ENCODE data around the gene STAT1.
A peak's percentile ranks its signal among the peaks of the same experiment; 100 is the strongest.
"Not testable (repeated sequence)": the region's sequence is repeated elsewhere in the genome, so short reads cannot be mapped to it uniquely, and the experiment has no call there.

STAT1 gene

GRCh38 chr2:190964170-190964795 lies 49.7 kb downstream of the STAT1 start:
- no peak for DNase-seq (ENCODE audit: low spot score)
- TF ChIP-seq CTCF (IDR thresholded peaks at IDR 0.05): no peak
- Histone ChIP-seq H3K27ac (no peak overlapping the region), H3K4me3 (no peak overlapping the region)

GRCh38 chr2:190963088-190963487 lies 50.9 kb downstream of the STAT1 start:
- no peak for TF ChIP-seq CTCF (IDR thresholded peaks at IDR 0.05)
- Histone ChIP-seq H3K4me3 (no peak overlapping the region), H3K27ac (no peak overlapping the region)
- DNase-seq (ENCODE audit: low spot score): no peak

- no peak for DNase-seq (ENCODE audit: low spot score)
- Histone ChIP-seq H3K27ac (peak overlapping the region in 1 of 2 donors; percentile 47), H3K4me3 (no peak overlapping the region)
- TF ChIP-seq CTCF (IDR thresholded peaks at IDR 0.05): no peak
These were observed 52.0 kb downstream of the STAT1 start for GRCh38 chr2:190961918-190962487.

- not testable (repeated sequence) for DNase-seq (ENCODE audit: low spot score); H3K4me3 ChIP-seq; H3K27ac ChIP-seq
These were observed 52.9 kb downstream of the STAT1 start for GRCh38 chr2:190961117-190961516.

- no peak for TF ChIP-seq CTCF (IDR thresholded peaks at IDR 0.05)
These were observed 53.8 kb downstream of the STAT1 start for GRCh38 chr2:190959911-190960788.

GRCh38 chr2:190953257-190953656 lies 60.7 kb downstream of the STAT1 start:
- no peak for TF ChIP-seq CTCF (IDR thresholded peaks at IDR 0.05)
- H3K4me3 ChIP-seq: no peak overlapping the region
- DNase-seq (ENCODE audit: low spot score): no peak
- no peak overlapping the region for H3K27ac ChIP-seq

More at GRCh38 chr2:190959911-190960788, 53.8 kb downstream of the STAT1 start:
- Histone ChIP-seq H3K4me3 (no peak overlapping the region), H3K27ac (no peak overlapping the region)
- DNase-seq (ENCODE audit: low spot score): no peak

- H3K27ac ChIP-seq: peak overlapping the region in 1 of 2 donors; percentile 6
- no peak for DNase-seq (ENCODE audit: low spot score)
- no peak for TF ChIP-seq CTCF (IDR thresholded peaks at IDR 0.05)
- no peak overlapping the region for H3K4me3 ChIP-seq
These were observed 63.4 kb downstream of the STAT1 start for GRCh38 chr2:190950566-190950991.
